Kidney (tissue), 14 donors: ENCODE data around the gene RGS13. TPM values are rescaled to one million over a fixed set of nuclear protein-coding genes. Genes with fewer than 3 reads are reported as not detected.
A peak's percentile ranks its signal among the peaks of the same experiment; 100 is the strongest.

Experiments used
- DNase-seq, 5 donors: peaks; one replicate each; pipeline ENCODE4 v3.0.0-alpha.2; 2013 to 2020
- FAIRE-seq: peaks from 2 replicates; lab custom pipeline; 2012; peaks lifted over from hg19 to GRCh38; lab: Jason Lieb, UNC
- H3K27ac ChIP-seq, 2 donors: one replicate each; pipeline ENCODE4 v1.7.0; 2013; ENCODE audit warnings: low read depth in 2 of 2, low read length in 2 of 2, inconsistent platforms in 1 of 2
- H3K27me3 ChIP-seq: one replicate; pipeline ENCODE4 v1.7.1; 2013; ENCODE audit warnings: low read length, inconsistent platforms; ENCODE audit not compliant: control insufficient read depth, insufficient read depth
- H3K36me3 ChIP-seq, 3 donors: one replicate each; pipeline versions ENCODE4 v1.7.0 to v1.7.1; 2013; ENCODE audit warnings: low read length in 3 of 3, control low read depth in 1 of 3, inconsistent platforms in 1 of 3; ENCODE audit not compliant: insufficient read depth in 3 of 3, control insufficient read depth in 2 of 3
- H3K4me1 ChIP-seq, 3 donors: one replicate each; pipeline versions ENCODE4 v1.7.0 to v1.7.1; 2013; ENCODE audit warnings: low read length in 3 of 3, inconsistent platforms in 1 of 3, low read depth in 1 of 3; ENCODE audit not compliant: control insufficient read depth in 2 of 3, insufficient read depth in 2 of 3
- H3K4me3 ChIP-seq, 3 donors: one replicate each; pipeline versions ENCODE4 v1.7.0 to v1.8.1; 2013; ENCODE audit warnings: low read length in 3 of 3, control low read depth in 1 of 3, inconsistent platforms in 1 of 3
- H3K9ac ChIP-seq, 3 donors: one replicate each; pipeline versions ENCODE4 v1.7.0 to v1.7.1; 2013; ENCODE audit warnings: low read length in 3 of 3, control low read depth in 1 of 3, inconsistent platforms in 1 of 3
- H3K9me3 ChIP-seq, 3 donors: one replicate each; pipeline versions ENCODE4 v1.7.0 to v1.7.1; 2013; ENCODE audit warnings: low read length in 3 of 3, control low read depth in 1 of 3, inconsistent platforms in 1 of 3; ENCODE audit not compliant: control insufficient read depth in 2 of 3, insufficient read depth in 1 of 3
- CTCF ChIP-seq: IDR thresholded peaks from 3 replicates; pipeline ENCODE4 v1.5.1; 2012; ENCODE audit warnings: mild to moderate bottlenecking, moderate library complexity, borderline replicate concordance; ENCODE audit not compliant: insufficient read depth; ENCODE audit errors: extremely low read depth
- intact Hi-C: fragments of 100-400 bp; cut with DNase I; formaldehyde crosslinking; loops from one replicate; pipeline ENCODE4 v1.11.1; 2022
- polyA plus RNA-seq: library from polyadenylated mRNA; stranded (reverse); fragments of 350-450 nt; fragmentation: Illumina TruSeq; extraction: RNeasy Lipid Tissue Mini Kit (QIAGEN cat#74804); gene quantifications from one replicate; pipeline ENCODE4 v1.2.3, GENCODE V29; 2014; ENCODE audit warnings: low read depth, low replicate concordance; ENCODE audit not compliant: insufficient read depth
- total RNA-seq: library from RNA; stranded (reverse); fragmentation: NEBNext Ultra II Directional; extraction: Animal tissue kit (Norgen Biotek cat#: 25700); gene quantifications from one replicate; pipeline ENCODE4 v1.2.1, GENCODE V29; 2021
- donor health status: control.
- donor health status: control.
- donor health status: control.
- donor health status: control.
- donor health status: control.
- donor health status: DM: yes; HTN: yes; CAD: no.
- donor health status: Normal renal cell carcinoma (clear cell type).

Gene RGS13
- total and polyA plus RNA-seq, 2 donors from 2014 or later = 2.1 TPM; not detected in 1

GRCh38 chr1:192696082-192696481, 60.1 kb downstream of the RGS13 start:
- no peak overlapping the region for H3K9ac ChIP-seq
- H3K4me3 ChIP-seq = no peak overlapping the region
- no peaks in the 10 kb centered on the region for H3K36me3 ChIP-seq
- intact Hi-C loops = no loop called here
- H3K9me3 ChIP-seq = no peaks in the 10 kb centered on the region
- no peak for TF ChIP-seq CTCF
- peaks cover 0 to 6% (median 0%) of the 10 kb centered on the region in 3 donors for H3K4me1 ChIP-seq
- H3K27me3 ChIP-seq = no peaks in the 10 kb centered on the region
- FAIRE-seq (no peak), DNase-seq (no peak)
- no peak overlapping the region for H3K27ac ChIP-seq

- Histone ChIP-seq H3K27me3 (no peaks in the 10 kb centered on the region), H3K9ac (no peak overlapping the region), H3K4me1 (peaks cover 0 to 11% (median 0%) of the 10 kb centered on the region in 3 donors), H3K4me3 (no peak overlapping the region), H3K36me3 (no peaks in the 10 kb centered on the region), H3K27ac (no peak overlapping the region), H3K9me3 (no peaks in the 10 kb centered on the region)
- DNase-seq (no peak), FAIRE-seq (no peak)
- TF ChIP-seq CTCF = no peak
- intact Hi-C loops = no loop called here
These were observed 61.8 kb downstream of the RGS13 start for GRCh38 chr1:192697771-192698170.

- peaks cover 0 to 11% (median 0%) of the 10 kb centered on the region in 3 donors for H3K4me1 ChIP-seq
- no peak overlapping the region for H3K4me3 ChIP-seq
- H3K9me3 ChIP-seq = no peaks in the 10 kb centered on the region
- no peaks in the 10 kb centered on the region for H3K27me3 ChIP-seq
- H3K27ac ChIP-seq = no peak overlapping the region
- H3K36me3 ChIP-seq = no peaks in the 10 kb centered on the region
- H3K9ac ChIP-seq = no peak overlapping the region
- no peak for TF ChIP-seq CTCF
- DNase-seq = no peak
- intact Hi-C loops = no loop called here
- FAIRE-seq = no peak
These were observed 62.8 kb downstream of the RGS13 start for GRCh38 chr1:192698731-192699130.

DNA sequence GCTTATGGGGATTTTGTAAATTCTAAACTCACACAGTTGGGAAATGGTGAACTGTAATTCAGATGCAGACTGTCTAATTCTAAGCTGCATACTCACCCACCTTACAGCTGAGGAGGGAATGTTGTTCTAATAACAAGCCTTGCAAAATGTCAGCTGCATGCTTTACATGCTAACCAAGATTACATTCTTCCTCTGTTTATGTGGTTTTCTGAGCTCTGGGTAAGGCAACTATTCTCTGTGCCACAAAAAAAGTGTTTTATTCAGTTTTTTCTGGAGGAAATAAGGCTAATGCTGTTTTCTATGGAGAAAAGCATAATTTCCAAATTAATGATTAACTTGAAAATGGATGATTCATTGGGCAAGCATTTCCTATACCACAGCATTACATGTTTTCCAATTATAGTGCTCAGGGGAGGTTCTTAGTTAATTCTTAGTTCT, 64.9 kb downstream of the RGS13 start:
- no peaks in the 10 kb centered on the region for H3K36me3 ChIP-seq
- H3K4me1 ChIP-seq = peaks cover 0 to 11% (median 0%) of the 10 kb centered on the region in 3 donors
- FAIRE-seq = no peak
- H3K27ac ChIP-seq = no peak overlapping the region
- no peaks in the 10 kb centered on the region for H3K27me3 ChIP-seq
- no peak overlapping the region for H3K4me3 ChIP-seq
- TF ChIP-seq CTCF = no peak
- peak in 2 of 5 donors; percentile 26 to 47 for DNase-seq
- intact Hi-C loops = no loop called here
- H3K9ac ChIP-seq = no peak overlapping the region
- H3K9me3 ChIP-seq = no peaks in the 10 kb centered on the region
